ENCODE results near the gene TBC1D8. TPM values are rescaled to one million over a fixed set of nuclear protein-coding genes. Genes with fewer than 3 reads are reported as not detected.

The TBC1D8 gene
- total and polyA plus RNA-seq, 2 of the 13 experiments (the other 11 are each of a cell fraction or from before 2014, with no cell fraction given), result 45.1 to 95.4 TPM

- TF ChIP-seq ZNF724P (CRISPR knock-in tag; IDR thresholded peaks at IDR 0.05; ENCODE audit: borderline replicate concordance) (no peak; the same call in 1 of the 2 replicates), ZNF20 (CRISPR knock-in tag; IDR thresholded peaks at IDR 0.05) (no peak), TEF (CRISPR knock-in tag; IDR thresholded peaks at IDR 0.05) (no peak; the same call in 1 of the 2 replicates), ZHX1 (CRISPR knock-in tag; IDR thresholded peaks at IDR 0.05; ENCODE audit: low read depth) (no peak), ATRX (CRISPR knock-in tag; IDR thresholded peaks at IDR 0.05; ENCODE audit: borderline replicate concordance) (no peak), FOXP4 (CRISPR knock-in tag; IDR thresholded peaks at IDR 0.05) (peak; percentile 89; the same call in 1 of the 2 replicates), ZBTB38 (CRISPR knock-in tag; IDR thresholded peaks at IDR 0.05) (peak; percentile 86), ZNF615 (CRISPR knock-in tag; IDR thresholded peaks at IDR 0.05; ENCODE audit: borderline replicate concordance) (no peak), KAT7 (CRISPR knock-in tag; IDR thresholded peaks at IDR 0.05; ENCODE audit: borderline replicate concordance) (peak; percentile 61; the same call in 1 of the 2 replicates), HINFP (CRISPR knock-in tag; IDR thresholded peaks at IDR 0.05; ENCODE audit: low read depth) (peak; percentile 57; the same call in 1 of the 2 replicates), RERE (CRISPR knock-in tag; IDR thresholded peaks at IDR 0.05; ENCODE audit: low read depth) (no peak), ZNF7 (CRISPR knock-in tag; IDR thresholded peaks at IDR 0.05) (peak; percentile 100), ZNF564 (CRISPR knock-in tag; IDR thresholded peaks at IDR 0.05) (peak; percentile 64; the same call in 1 of the 2 replicates), CAMTA2 (CRISPR knock-in tag; IDR thresholded peaks at IDR 0.05; ENCODE audit: borderline replicate concordance) (no peak), SIN3A (IDR thresholded peaks at IDR 0.05; ENCODE audit: borderline replicate concordance, low read depth, low read length) (0 out of 2 replicates have a peak, but pooled peaks have one; percentile 26)
Measured at GRCh38 chr2:101120124-101120996, 30.8 kb downstream of the TBC1D8 start (continued).

Data from HepG2 (cell line).